ENCODE results near the gene TRMT11.
A peak's percentile ranks its signal among the peaks of the same experiment; 100 is the strongest.

The TRMT11 gene

GRCh38 chr6:125940247-125941041 is 45.9 kb upstream of the TRMT11 start:
- TF ChIP-seq GABPA (IDR thresholded peaks at IDR 0.05; ENCODE audit: low read depth): no peak
- no peak for TF ChIP-seq CTCF (IDR thresholded peaks at IDR 0.05; ENCODE audit: insufficient read depth, low read length)
- no peak for TF ChIP-seq REST (IDR thresholded peaks at IDR 0.05; ENCODE audit: insufficient replicate concordance, low read depth)
- no peak for TF ChIP-seq POLR2AphosphoS5 (IDR thresholded peaks at IDR 0.05; ENCODE audit: low read depth)
- TF ChIP-seq SPI1 (IDR thresholded peaks at IDR 0.05; ENCODE audit: borderline replicate concordance, low read depth): no peak
- DNase-seq (ENCODE audit: low read depth in 1 of 2, low spot score in 1 of 2): no peak
- H3K27ac ChIP-seq (replicated peaks): no peak overlapping the region
- H3K4me3 ChIP-seq (replicated peaks; ENCODE audit: insufficient read depth, low read length): no peak overlapping the region
- H3K27me3 ChIP-seq (ENCODE audit: insufficient read depth, poor library complexity, severe bottlenecking): no peaks in the 10 kb centered on the region

- Histone ChIP-seq H3K27ac (replicated peaks) (no peak overlapping the region), H3K4me3 (replicated peaks; ENCODE audit: insufficient read depth, low read length) (no peak overlapping the region), H3K27me3 (ENCODE audit: insufficient read depth, poor library complexity, severe bottlenecking) (no peaks in the 10 kb centered on the region)
- no peak for DNase-seq (ENCODE audit: low read depth in 1 of 2, low spot score in 1 of 2)
- TF ChIP-seq REST (IDR thresholded peaks at IDR 0.05; ENCODE audit: insufficient replicate concordance, low read depth) (no peak), CTCF (IDR thresholded peaks at IDR 0.05; ENCODE audit: insufficient read depth, low read length) (no peak), GABPA (IDR thresholded peaks at IDR 0.05; ENCODE audit: low read depth) (no peak), POLR2AphosphoS5 (IDR thresholded peaks at IDR 0.05; ENCODE audit: low read depth) (no peak), SPI1 (IDR thresholded peaks at IDR 0.05; ENCODE audit: borderline replicate concordance, low read depth) (no peak)
These were observed 43.4 kb upstream of the TRMT11 start for GRCh38 chr6:125942672-125943527.

GRCh38 chr6:125943528-125944433 is 42.6 kb upstream of the TRMT11 start:
- Histone ChIP-seq H3K27me3 (ENCODE audit: insufficient read depth, poor library complexity, severe bottlenecking) (no peaks in the 10 kb centered on the region), H3K4me3 (replicated peaks; ENCODE audit: insufficient read depth, low read length) (no peak overlapping the region), H3K27ac (replicated peaks) (peak overlapping the region; percentile 61)
- TF ChIP-seq CTCF (IDR thresholded peaks at IDR 0.05; ENCODE audit: insufficient read depth, low read length) (no peak), POLR2AphosphoS5 (IDR thresholded peaks at IDR 0.05; ENCODE audit: low read depth) (no peak)
- no peak for DNase-seq (ENCODE audit: low read depth in 1 of 2, low spot score in 1 of 2)
